ENCODE measurements around the gene QRFP. TPM values are rescaled to one million over a fixed set of nuclear protein-coding genes. Genes with fewer than 3 reads are reported as not detected.
A peak's percentile ranks its signal among the peaks of the same experiment; 100 is the strongest.

QRFP gene
- polyA plus RNA-seq, 1 donor (not counting 4 experiments of a cell fraction or from before 2014, with no cell fraction given), result not detected

DNA sequence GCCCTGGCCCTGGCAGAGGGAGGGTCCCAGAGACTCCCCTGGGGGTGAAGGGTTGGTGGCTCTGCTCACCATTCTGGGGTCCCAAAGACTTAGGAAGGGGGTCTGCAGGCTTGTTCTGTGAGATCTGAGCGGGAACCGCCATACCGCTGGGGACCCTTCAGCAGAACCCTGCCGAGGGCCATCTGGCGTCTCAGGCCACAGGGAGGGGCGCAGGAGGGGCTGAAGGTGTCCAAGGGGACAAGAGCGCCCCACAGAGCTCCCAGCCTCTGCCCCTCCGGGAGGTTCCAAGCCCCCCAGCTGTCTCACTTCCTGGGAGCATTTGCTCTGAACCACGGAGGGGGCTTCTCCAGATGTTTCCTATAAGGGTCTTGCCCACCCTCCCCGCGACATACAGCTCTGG is 37.6 kb upstream of the QRFP start:
- H3K9me1 ChIP-seq (ENCODE audit: control insufficient read depth, extremely low read depth, insufficient read depth, low read length), result no peaks in the 10 kb centered on the region
- H3K27ac ChIP-seq (ENCODE audit: control insufficient read depth, insufficient read depth, low read length), result no peak overlapping the region
- H3K79me2 ChIP-seq (ENCODE audit: control insufficient read depth, insufficient read depth, low read length), result no peaks in the 10 kb centered on the region
- no peak overlapping the region for H3K4me3 ChIP-seq (ENCODE audit: control insufficient read depth in 2 of 3, extremely low read depth in 1 of 3, insufficient read depth in 2 of 3, low read depth in 1 of 3, low read length in 3 of 3)
- FAIRE-seq, result no peak
- peaks cover 44% of the 10 kb centered on the region for H3K4me1 ChIP-seq (ENCODE audit: control insufficient read depth, extremely low read depth, insufficient read depth, low read length)
- H3K27me3 ChIP-seq (ENCODE audit: control insufficient read depth, extremely low read depth, insufficient read depth, low read length), result peaks cover 48% of the 10 kb centered on the region
- DNase-seq (ENCODE audit: low read depth, low spot score), result no peak
- TF ChIP-seq, protein P1, sequence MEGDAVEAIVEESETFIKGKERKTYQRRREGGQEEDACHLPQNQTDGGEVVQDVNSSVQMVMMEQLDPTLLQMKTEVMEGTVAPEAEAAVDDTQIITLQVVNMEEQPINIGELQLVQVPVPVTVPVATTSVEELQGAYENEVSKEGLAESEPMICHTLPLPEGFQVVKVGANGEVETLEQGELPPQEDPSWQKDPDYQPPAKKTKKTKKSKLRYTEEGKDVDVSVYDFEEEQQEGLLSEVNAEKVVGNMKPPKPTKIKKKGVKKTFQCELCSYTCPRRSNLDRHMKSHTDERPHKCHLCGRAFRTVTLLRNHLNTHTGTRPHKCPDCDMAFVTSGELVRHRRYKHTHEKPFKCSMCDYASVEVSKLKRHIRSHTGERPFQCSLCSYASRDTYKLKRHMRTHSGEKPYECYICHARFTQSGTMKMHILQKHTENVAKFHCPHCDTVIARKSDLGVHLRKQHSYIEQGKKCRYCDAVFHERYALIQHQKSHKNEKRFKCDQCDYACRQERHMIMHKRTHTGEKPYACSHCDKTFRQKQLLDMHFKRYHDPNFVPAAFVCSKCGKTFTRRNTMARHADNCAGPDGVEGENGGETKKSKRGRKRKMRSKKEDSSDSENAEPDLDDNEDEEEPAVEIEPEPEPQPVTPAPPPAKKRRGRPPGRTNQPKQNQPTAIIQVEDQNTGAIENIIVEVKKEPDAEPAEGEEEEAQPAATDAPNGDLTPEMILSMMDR (optimal IDR thresholded peaks at IDR 0.05 in 1 of 3, IDR thresholded peaks at IDR 0.05 in 1 of 3, conservative IDR thresholded peaks at IDR 0.05 in 1 of 3; ENCODE audit: extremely low read depth in 1 of 3, insufficient read depth in 2 of 3, low read length in 3 of 3), result no peak
- TF ChIP-seq EZH2 (IDR thresholded peaks at IDR 0.05; ENCODE audit: low read length), result no peak
- no peak overlapping the region for H2AFZ ChIP-seq (ENCODE audit: control insufficient read depth, low read length)
- H3K9me3 ChIP-seq (ENCODE audit: control insufficient read depth, low read depth, low read length), result no peaks in the 10 kb centered on the region
- H4K20me1 ChIP-seq (ENCODE audit: control insufficient read depth, extremely low read depth, insufficient read depth, low read length), result no peaks in the 10 kb centered on the region
- no peak overlapping the region for H3K9ac ChIP-seq (ENCODE audit: control insufficient read depth, extremely low read depth, insufficient read depth, low read length)
- no peak overlapping the region for H3K4me2 ChIP-seq (ENCODE audit: control insufficient read depth, extremely low read depth, insufficient read depth, low read depth, low read length)
- no peaks in the 10 kb centered on the region for H3K36me3 ChIP-seq (ENCODE audit: control insufficient read depth in 2 of 2, extremely low read depth in 1 of 2, insufficient read depth in 2 of 2, low read length in 2 of 2)
- dilution Hi-C loops (cut with MboI; ENCODE audit: extremely low pct_ligation_motif_present, low sequenced_read_pairs), result no loop called here

DNA sequence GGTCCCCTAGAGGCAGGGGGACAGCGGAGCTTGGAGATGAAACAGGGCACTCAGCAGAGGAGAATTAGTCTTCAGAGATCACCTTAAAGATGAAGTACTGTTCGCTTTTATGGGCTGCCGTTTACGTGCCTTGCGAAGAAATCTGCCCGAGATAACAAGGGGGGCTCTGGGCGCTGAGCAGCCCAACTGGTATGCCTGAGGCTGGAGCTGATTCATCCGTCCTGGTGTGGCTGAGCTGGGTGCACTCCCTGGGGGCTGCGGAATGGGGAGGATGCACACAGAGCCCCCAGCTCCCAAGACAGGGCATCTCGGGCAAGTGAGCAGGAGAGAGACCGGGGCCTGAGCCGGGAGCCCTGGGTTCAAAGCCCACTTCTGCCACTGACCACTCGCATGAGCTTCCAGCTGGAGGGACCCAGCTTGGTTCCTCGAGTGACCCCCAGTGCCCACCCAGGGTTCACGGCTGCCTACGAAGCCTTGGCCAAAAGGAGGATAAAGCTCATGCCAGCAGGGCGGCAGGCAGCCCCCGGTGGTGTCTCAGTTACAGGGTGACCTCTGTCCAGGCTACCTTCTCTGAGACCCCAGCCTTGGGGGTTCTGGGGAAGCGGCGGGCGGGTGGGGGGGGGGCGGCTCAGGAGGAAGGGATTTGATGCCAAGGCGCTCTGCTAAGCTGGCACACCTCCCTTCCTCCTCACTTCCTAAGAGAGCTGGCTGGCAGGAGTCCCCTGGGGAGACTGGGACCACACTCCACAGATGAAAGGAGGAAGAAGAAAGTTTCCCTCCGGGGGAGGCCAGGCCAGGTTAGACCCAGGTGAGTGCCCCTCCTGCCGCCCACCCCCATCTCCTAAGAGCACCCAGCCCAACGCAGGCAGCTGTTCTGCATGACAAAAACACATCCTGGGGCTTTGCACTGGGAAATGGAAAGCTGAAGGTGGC is 36.8 kb upstream of the QRFP start:
- no peak overlapping the region for H2AFZ ChIP-seq (ENCODE audit: control insufficient read depth, low read length)
- no peaks in the 10 kb centered on the region for H3K9me1 ChIP-seq (ENCODE audit: control insufficient read depth, extremely low read depth, insufficient read depth, low read length)
- peak overlapping the region; percentile 71 for H3K4me2 ChIP-seq (ENCODE audit: control insufficient read depth, extremely low read depth, insufficient read depth, low read depth, low read length)
- H3K9me3 ChIP-seq (ENCODE audit: control insufficient read depth, low read depth, low read length), result no peaks in the 10 kb centered on the region
- peaks cover 51% of the 10 kb centered on the region for H3K4me1 ChIP-seq (ENCODE audit: control insufficient read depth, extremely low read depth, insufficient read depth, low read length)
- no peak overlapping the region for H3K9ac ChIP-seq (ENCODE audit: control insufficient read depth, extremely low read depth, insufficient read depth, low read length)
- H3K36me3 ChIP-seq (ENCODE audit: control insufficient read depth in 2 of 2, extremely low read depth in 1 of 2, insufficient read depth in 2 of 2, low read length in 2 of 2), result no peaks in the 10 kb centered on the region
- dilution Hi-C loops (cut with MboI; ENCODE audit: extremely low pct_ligation_motif_present, low sequenced_read_pairs), result no loop called here
- H3K27me3 ChIP-seq (ENCODE audit: control insufficient read depth, extremely low read depth, insufficient read depth, low read length), result peaks cover 42% of the 10 kb centered on the region
- DNase-seq (ENCODE audit: low read depth, low spot score) (no peak), FAIRE-seq (no peak)
- H3K4me3 ChIP-seq (ENCODE audit: control insufficient read depth in 2 of 3, extremely low read depth in 1 of 3, insufficient read depth in 2 of 3, low read depth in 1 of 3, low read length in 3 of 3), result peak overlapping the region in 2 of 3 experiments; percentile 27 to 40
- no peaks in the 10 kb centered on the region for H4K20me1 ChIP-seq (ENCODE audit: control insufficient read depth, extremely low read depth, insufficient read depth, low read length)
- TF ChIP-seq, protein P1 (optimal IDR thresholded peaks at IDR 0.05 in 1 of 3, IDR thresholded peaks at IDR 0.05 in 1 of 3, conservative IDR thresholded peaks at IDR 0.05 in 1 of 3; ENCODE audit: extremely low read depth in 1 of 3, insufficient read depth in 2 of 3, low read length in 3 of 3), result no peak
- TF ChIP-seq EZH2 (IDR thresholded peaks at IDR 0.05; ENCODE audit: low read length), result no peak
- H3K79me2 ChIP-seq (ENCODE audit: control insufficient read depth, insufficient read depth, low read length), result no peaks in the 10 kb centered on the region
- H3K27ac ChIP-seq (ENCODE audit: control insufficient read depth, insufficient read depth, low read length), result no peak overlapping the region
